A204.1 (cell line): ENCODE results near the gene C2orf76.
"Not testable (repeated sequence)": the region's sequence is repeated elsewhere in the genome, so short reads cannot be mapped to it uniquely, and the experiment has no call there.

Source experiments
- FAIRE-seq: peaks from 2 replicates; lab custom pipeline; 2012; peaks lifted over from hg19 to GRCh38; lab: Jason Lieb, UNC

The C2orf76 gene

DNA sequence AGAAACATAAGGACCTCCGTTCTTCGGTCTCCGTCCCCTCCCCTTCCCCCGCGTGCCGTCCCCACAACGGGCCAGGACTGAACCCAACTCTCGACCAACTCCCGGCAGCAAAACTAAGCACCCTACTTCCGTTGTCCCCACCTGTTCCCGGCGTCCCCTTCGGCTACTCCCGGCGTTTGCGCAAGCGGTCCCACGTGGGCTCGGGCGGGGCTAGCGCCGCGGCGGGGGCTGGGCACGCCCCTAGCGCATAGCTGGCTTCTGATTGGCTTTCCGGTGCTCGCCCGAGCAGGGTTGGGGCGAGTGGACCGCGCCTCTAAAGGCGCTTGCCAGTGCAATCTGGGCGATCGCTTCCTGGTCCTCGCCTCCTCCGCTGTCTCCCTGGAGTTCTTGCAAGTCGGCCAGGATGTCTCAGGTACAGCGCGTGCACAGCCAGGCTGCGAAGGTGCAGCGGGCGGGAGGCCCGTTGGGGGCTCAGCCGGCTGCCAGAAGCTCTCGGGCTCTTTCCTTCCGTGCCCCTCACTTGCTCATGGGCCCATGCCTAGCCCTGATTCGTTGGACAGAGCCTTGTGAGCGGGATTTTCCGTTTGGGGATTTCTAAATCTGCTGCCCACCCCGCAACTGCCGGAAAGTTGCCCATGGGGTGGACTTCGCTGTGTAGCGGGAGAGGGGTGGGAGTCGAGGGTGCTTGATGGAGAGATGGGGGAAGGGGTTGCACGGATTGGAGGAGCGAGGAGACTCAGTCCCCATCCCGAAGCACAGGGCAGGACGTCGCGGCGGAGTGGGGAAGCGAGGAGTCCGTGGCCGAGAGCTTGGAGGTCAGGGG, at the start of gene C2orf76, which contains the start of gene DBI:
TSS of gene C2orf76 (minus strand) at position 186 of the 823 bp plus-strand sequence. CDS start 26,875 bp downstream, outside the sequence.
TSS of gene DBI (plus strand) at position 329 of the 823 bp plus-strand sequence. CDS start at position 404, 75 bp downstream.
- FAIRE-seq, result peak; percentile 54

DNA sequence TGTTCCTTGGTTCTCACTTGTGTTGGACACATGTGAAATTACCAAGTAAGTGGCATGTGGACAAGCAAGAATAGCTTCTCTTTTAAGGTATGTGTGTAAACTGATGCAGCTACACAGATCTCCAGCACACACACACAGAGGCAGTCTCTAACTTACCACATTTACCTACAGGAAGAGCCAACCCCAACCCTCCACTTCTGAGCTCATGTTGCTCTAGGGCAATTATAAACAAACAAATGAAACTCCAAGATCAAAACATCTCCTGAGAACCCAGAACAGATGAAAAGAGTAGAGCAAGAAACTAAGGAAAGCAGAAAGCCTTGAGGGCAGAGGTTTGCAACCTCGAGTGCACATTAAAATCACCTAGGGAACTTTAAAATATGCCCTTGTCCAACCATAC, 49.0 kb upstream of the C2orf76 start:
- no peak for FAIRE-seq

DNA sequence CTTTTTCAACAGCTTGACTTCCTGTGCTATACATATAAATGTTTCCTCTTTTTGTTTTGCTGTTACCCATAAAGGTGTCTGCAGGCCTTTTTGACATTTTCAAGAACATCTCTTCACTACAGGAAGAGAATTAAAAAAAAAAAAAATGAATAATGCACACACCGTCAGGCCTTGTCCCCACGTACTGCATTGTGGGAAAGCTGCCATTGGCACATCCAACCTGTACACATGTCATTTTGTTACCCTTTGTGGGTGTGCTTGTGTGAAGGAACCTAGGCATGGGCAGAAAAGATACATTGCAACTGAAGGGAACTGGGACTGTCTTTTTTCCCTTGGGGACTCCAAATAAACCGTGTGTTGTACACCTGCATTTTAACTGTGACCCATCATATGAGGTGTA, 48.3 kb upstream of the C2orf76 start:
- no peak for FAIRE-seq

DNA sequence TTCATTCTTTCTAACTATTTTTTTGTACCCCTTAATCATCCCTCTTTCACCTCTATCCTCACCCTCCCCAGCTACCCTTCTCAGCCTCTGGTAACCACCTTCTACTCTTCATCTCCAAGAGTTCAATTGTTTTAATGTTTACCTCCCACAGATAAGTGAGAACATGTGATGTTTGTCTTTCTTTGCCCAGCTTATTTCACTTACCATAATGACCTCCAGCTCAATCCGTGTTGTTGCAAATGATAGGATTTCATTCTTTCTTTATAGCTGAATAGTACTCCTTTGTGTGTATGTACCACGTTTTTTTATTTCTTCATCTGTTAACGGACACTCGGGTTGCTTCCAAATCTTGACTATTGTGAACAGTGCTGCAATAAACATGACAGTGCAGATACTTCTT, 42.9 kb upstream of the C2orf76 start:
- no peak for FAIRE-seq

DNA sequence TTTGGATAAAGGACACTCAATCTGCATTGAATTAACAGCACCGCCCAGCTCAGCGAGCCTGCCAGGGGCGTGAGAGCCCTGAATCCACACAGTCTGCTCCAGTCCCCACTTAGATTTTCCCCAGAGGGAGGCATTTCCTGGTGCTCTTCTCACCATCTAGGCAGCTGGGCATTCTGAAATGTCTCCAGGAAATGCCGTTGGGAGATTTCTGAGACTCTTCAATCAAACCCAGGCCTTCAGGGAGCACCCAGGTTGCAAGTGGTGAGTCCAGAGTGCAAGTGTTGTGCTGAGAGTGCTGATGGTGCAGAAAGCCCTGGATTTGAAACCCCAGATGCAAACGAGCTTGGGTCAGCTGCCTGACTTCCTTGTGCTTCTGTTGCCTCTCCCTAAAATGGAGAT, 41.6 kb upstream of the C2orf76 start:
- no peak for FAIRE-seq

DNA sequence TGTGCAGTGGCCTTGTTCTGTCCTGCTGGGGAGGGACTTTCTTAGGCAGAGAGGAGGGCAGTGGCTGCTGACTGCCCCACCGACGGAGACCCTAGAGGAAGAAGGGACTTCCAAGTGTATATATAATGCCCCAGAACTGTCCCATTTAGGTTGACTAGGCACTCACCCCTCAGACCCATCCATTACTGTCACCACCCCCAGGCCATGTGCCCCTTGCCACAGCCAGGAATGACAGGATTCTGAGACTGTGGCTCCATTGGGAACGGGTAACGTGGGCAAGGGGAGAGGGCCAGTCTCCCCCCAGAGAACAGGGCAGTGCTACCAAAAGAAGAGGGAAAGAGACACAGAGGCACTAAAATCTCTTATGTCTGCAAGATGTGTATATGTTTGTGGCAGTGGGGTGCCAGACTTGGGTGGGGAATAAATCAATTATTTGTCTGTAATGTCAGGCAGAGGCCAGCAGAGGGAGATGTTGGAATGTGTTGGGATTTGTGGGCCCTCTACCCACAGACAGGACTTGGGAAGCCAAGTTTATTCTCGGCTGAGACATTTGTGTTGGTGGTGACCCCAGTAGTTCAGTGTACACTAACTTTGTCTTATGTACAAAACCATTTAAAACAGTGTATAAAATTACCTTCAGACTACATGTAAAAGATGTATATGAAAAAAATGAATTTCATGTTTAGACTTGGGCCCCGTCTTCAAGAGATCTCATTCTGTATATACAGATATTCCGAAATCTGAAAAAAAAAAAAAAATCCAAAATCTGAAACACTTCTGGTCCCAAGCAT, 41.0 kb upstream of the C2orf76 start:
- FAIRE-seq, result peak; percentile 44

DNA sequence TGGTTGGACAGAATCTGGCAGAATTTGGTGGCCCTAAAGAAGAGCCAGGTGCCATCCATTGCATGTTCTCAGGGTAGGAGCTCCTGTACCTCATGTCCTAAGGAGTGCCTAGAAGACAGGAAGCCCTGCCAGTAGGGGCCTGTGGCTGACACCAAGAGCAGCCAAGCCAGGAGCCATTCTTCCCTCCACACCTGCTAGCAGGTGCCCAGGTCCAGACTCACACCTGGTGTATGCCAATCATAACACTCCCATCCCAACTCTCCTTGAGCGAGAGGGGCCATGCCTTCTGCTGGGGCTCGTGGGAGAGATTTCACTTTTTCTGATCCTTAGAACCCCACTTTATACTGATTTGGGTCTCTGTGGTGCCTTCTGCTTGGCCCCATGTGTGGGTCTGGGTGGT, 38.5 kb upstream of the C2orf76 start:
- no peak for FAIRE-seq

DNA sequence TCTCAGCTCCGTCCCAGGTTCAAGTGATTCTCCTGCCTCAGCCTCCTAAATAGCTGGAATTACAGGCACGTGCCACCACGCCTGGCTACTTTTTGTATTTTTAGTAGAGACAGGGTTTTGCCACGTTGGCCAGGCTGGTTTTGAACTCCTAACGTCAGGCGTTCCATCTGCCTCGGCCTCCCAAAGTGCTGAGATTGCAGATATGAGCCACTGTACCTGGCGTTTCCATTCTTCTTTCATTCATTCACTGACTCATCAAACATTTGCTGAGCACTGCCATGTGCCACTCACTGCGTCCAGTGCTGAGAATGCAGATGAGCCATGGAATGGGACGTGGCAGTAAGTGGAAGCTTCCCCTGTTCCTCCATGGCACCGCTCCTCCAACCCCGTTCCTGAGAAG, 37.0 kb upstream of the C2orf76 start:
- FAIRE-seq, result not testable (repeated sequence)

DNA sequence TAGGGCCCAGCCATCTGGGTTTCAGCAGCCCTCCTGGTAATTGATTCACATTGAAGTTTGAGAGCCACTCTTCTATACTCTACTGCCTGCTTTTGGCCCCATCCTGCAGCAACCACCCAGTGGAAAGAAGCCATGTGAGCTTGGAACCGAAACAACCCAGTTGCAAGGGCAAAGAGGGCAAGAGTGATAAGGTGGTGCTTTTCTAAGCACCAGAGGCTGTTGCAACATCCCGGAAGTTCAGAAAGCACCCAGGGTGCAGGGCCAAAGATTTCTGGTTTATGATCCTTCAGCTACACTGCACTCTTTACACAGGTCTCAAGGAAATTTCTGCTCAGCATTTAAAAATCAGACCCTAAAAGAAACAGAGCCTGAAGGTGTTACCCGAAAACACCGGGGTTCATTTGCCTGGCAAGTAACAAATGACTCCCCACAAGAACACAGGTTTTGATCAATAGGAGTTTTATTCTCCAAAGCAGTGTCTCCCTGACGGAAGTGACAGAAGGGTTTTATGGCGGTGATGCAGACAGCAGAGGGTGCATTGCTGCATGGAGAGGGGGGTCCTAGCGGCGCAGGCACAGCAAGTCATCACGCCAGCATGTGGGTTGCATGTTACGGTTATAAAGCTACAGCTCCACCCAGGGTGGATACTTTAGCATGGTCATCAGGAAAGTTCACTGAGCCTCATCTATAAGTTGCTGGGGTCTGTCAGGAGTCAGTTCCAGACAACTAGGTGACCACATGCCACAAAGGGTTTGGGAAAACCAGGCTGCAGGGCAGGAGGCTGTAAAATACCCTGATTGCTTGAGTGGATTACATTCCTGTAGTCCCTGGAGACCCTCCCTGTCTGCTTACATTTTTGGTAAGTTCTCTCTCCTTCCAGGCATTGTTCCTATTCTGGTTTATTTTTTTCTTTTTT, 36.3 kb upstream of the C2orf76 start:
- no peak for FAIRE-seq

DNA sequence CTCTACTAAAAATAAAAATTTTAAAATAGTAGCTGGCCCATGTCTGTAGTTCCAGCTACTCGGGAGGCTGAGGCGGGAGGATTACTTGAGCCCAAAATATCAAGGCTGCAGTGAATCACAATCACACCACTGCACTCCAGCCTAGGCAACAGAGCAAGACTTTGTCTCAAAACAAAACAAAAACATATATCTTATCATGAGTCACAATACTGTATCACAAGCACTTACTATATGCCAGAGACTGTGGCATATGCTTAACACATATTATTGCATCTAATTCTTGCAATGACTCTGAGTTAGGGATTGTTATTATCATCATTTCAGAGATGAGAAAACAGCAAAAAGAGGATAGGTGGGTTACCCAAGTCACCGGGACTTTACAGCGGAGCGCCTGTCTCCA, 35.5 kb upstream of the C2orf76 start:
- FAIRE-seq, result no peak

DNA sequence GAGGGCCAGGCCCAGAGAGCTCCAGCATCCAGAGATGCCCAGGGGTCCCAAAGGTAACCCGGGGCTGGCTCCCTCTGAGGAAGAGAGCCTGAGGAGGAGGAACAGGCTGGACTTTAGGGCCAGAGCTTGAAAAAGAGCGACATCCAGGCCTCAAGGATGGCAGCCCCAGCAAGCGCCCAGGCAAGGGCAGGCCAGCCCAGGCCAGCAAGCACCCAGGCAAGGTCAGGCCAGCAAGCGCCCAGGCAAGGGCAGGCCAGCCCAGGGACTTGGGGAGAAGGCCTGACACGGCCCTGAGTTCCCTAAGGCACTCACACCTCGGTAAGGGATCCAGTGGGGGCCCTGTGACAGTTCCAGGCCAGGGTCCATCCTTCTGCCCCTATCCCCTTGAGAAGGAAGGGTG, 30.6 kb upstream of the C2orf76 start:
- no peak for FAIRE-seq

DNA sequence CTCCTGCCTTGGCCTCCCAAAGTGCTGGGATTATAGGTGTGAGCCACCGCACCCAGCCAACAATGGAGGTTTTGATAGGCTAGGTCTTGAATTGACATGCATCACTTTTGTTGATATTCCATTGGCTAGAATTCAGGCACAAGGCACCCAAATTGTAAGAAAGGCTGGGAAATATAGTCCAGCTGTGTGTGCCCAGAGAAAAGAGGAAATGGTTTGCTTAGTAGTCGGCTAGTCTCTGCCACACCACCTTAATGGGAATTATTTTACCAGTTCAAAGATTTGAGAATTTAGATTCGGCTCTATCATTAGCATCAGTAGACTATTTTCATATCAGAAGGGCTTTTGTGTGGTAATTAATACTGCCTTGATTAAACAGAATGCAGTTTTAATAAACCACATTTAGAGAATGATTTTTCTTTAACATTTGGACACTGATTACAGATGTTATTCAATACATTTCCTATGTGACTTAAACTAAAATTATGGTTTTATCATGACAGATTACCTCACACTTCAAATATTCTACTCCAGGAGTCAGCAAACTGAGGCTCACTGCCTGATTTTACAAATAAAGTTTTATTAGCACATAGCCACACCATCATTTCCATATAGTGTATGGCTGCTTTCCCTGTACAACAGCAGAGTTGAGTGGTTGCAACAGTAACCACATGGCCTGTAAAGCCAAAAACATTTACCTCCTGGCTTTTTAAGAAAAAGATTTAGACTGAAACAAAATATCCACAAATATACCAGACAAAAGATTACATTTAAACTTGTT, 27.5 kb upstream of the C2orf76 start:
- FAIRE-seq, result no peak

DNA sequence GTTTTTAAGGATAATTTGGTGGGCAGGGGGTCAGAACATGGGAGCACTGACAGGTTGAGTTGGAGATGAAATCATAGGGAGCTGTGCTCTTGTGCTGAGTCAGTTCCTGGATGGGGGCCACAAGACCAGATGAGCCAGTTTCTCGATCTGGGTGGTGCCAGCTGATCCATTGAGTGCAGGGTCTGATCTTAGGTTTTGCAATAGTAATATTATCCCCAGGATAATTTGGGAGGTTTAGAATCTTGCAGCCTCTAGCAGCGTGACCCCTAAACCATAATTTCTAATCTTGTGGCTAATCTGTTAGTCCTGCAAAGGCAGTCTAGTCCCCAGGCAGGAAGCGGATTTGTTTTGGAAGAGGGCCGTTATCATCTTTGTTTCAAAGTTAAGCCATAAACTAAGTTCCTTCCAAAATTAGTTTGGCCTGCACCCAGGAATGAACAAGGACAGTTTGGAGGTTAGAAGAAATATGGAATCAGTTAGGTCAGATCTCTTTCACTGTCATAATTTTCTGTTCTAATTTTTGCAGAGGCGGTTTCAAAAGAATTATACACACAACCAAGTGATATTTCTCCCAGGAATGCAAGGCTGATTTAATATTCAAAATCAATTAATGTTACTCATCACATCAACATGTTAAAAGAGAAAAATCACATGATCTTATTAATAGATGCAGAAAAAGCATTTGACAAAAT, 23.1 kb upstream of the C2orf76 start:
- no peak for FAIRE-seq

DNA sequence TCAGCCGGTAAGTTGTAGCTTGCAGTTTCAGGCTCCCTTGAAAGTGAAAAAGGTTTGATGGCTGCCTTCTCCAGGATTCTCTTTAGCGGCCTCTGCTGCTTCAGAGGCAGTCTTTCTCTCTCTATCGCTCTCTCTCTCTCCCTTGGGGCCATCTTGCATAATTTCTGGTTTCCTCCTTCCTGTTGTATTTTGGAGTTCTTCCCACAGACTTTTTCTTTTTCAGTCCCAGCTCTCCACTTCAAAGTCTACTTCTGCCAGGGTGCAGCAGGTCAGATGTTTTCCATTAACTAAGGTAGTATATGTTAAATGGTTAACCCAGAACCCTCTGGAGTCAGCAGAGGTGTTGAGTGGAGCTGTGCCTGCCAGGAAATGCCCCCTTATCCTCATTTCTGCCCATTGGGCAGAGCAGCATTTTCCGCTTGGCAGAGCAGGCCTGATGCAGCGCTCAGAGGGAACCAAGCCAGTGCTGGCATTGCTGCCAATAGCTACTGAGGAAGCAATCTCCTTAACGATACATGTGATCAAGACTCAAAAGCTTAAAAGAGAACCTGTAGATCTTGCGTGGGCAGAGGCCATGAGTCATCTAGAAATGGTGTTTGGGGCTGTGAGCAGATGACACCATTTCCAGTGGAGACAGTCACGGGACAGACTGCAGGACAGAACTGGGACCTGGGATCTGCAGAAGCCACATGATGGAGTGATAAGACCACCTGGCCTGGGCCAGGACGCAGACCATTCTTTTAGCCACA, 20.9 kb upstream of the C2orf76 start:
- no peak for FAIRE-seq

DNA sequence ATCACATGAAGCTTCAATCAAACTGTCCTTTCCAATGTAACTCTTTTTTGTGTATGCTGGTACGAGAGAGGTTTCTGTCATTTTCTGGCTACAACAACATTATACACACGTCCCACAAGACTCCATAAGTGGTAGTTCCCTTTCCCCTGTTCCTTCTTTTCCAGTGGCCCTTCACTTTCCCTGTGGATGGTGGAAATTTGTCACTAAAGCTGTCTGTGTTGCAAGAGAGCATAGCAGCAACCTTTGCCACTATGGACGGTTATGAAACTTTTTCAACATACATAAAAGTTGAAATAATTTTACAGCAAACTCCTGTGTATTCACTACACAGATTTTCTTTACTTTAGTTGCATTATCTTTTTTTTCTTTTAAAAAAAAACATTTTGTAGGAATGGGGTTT, 18.8 kb upstream of the C2orf76 start:
- no peak for FAIRE-seq

DNA sequence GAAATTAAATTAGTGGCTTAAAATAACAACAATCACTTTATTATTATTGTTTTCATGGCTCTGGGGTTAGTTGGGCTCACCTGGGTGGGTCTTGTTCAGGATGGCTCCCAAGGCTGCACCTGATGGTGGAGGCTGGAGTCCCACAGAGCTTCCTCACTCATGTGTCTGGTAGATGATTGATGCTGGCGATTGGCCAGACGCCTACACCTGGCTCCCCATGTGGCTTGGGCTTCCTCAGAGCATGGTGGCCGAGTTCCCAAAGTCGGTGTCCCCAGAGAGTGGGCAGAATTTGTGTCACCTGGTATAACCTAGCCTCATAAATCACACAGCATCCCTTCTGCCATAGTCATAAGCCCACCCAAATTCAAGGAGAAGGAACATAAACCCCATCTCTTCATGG, 18.3 kb upstream of the C2orf76 start:
- no peak for FAIRE-seq

DNA sequence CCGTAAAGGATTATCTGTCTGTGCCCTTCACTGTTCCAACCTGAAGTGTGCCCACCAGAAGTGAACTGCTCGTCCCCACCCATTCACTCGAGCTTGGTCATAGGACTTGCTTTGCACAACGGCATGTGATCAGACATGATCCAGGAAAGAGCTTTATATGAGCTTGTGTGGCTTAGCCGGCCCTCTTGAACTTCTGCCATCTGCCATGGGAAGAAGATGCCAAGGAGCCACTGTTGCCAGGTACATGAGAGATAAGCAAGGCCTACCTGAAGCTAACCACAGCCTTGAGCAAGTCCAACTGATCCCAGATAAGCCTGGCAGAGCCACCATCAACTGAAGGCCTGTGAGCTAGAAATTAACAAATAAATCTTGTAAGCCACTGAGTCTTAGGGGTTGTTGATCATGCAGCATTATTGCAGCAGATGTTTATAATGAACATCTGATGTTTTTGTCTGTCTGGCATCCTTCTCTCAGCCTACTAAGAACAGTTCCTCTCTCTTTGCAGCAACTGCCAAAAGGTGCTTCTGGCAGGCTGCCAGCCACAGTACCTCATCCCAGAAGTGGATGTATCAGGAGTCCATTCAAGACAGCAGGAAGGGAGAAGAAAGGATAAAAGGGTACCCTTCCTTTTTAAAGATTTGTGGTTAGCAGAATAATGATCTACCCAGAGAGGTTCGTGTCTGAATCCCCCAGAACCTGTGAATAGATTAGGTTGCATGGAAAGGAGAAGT, 16.9 kb upstream of the C2orf76 start:
- no peak for FAIRE-seq

DNA sequence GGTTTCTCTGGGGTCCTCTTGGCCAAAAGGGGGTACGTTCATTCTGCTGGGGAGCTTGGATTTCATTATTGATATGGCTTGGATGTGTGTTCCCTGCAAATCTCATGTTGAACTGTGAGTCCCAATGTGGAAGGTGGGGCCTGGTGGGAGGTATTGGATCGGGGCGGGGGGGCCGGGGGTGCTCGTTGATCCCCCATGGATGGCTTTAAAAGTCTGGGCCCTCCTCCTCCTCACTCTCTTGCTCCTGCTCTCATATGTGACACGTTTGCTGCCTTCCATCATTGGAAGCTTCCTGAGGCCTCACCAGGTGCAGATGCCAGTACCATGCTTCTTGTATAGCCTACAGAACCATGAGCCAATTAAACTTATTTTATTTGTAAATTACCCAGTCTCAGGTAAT, 11.9 kb upstream of the C2orf76 start:
- no peak for FAIRE-seq

DNA sequence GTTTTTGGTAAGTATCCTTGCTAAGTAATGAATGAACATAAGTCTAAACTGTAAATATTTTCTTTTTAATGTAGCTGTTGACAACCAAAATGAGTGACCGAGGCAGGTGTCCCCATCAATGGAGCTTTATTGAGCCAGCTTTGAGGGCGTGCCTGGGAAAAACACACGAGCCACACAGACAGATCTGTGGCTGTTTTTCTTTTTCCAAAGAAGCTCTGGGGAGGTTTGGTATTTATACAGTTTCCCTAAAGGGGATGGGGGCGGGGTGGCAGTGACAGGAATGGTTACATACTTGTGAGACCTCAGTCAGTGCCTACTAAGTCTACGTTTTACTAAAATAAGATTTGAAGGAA, 11.3 kb upstream of the C2orf76 start:
- FAIRE-seq, result no peak
